COLO668 (cell line): ENCODE measurements around the gene DONSON.
A peak's percentile ranks its signal among the peaks of the same experiment; 100 is the strongest.

Source experiments
- DNase-seq: peaks from one replicate; lab custom pipeline; 2025; ENCODE audit not compliant: unreplicated experiment; lab: John Stamatoyannopoulos, UW

The DONSON gene

GRCh38 chr21:33542640-33543504, 45.6 kb downstream of the DONSON start, which contains the start of gene SON:
Gene SON (plus strand): TSS chr21:33543038. CDS start chr21:33543093, 55 bp downstream.
- peak; percentile 99 for DNase-seq

DNA sequence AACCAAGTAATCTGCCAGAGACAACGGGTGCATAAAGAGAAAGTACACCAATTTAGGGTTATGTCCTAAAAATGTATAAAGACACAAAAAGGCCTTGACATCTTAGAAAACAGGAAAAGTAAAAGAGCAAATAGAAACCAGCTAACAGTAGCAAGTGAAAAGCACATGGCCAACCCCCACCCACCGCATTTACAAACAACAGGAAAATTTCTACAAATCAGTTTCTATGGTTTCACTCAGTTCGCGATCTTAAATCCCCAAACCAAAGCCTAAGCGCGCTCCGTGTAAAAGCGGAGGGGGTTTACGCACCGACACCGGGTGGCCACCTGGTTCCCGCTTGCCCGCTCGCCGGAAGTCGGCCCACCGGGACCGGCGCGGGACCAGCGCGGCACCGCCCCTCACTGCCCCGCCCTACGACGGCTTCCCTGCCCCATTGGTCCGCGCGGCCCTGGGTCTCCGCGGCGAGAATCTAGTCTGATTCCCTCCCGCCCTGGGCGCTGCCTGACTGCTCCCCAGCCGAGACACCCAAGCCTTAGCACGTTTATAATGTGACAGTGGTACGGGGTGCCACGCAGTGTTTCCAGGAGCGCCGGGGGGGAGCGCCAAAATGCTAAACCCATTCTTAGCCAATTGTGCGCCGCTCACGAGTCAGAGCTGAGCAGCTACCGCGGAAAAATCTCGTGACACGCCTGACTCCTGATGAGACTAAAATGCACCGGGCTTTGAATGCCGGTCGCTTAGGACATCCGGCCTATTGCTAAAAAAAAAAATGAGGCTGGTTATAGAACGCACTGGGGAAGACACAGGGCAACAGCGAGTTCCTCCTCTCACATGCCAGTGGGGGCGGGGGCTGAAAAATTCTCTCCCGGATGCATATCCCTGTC, 46.5 kb downstream of the DONSON start, which contains the start of gene GART:
GART (minus strand) TSS at position 362 of the 884 bp plus-strand sequence. CDS start 2,802 bp downstream, outside the sequence.
- DNase-seq, result peak; percentile 95

- peak; percentile 25 for DNase-seq
These were observed 47.3 kb downstream of the DONSON start for GRCh38 chr21:33541105-33541711.

GRCh38 chr21:33540711-33541104, 47.8 kb downstream of the DONSON start:
- no peak for DNase-seq

DNA sequence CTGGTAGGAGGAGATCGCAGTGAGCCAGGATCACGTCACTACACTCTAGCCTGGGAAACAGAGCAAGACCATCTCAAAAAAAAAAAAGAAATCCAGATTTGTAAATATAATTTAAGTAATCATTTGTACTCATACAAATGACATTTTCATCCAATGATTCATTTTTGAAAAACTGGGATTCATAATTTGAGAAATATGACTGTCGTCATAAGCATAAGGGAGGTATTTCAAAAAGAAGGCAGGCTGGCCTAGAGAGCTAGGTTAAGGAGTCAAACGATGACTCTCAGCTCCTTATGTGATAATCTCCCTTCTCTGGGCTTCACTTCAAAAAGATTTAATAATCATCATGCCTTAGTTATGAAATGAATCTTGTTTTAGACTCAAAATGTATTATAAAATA, 48.9 kb downstream of the DONSON start:
- DNase-seq, result no peak

DNA sequence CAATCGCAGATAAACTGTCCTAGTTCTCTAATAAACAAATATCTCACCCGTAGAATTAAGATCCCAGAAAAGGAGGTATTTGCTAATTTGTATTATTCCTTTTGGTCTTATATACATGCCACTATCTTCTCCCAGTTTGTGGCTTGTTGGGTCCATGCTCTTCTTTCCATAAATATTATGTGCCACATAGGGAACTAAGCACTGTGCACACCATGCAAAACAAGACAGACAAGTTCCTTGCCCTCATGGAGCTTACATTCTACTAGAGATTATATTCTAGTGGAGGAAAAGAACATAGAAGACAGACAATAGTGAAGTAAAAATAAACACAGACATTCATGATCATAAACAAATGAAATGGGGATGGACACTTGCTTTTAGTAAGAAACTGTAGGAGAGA, 51.3 kb downstream of the DONSON start:
- no peak for DNase-seq

DNA sequence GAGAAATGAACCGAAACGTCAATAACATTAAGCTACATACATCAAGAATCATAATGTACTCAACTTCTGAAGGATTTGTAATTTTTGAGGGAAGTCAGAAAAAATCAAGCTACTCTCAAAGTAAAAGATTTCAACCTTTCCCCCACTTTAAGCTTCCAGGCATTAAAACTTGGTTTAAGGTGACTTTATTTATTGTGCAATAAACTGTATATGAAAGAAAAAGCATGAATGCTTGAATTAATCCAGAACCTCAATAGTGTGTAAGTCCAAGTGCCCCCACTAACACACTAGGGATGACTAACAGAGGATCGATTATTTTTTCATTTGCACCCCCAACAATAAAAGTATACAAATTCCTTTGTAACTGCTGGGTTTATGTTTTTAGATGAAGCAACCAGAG, 57.5 kb downstream of the DONSON start:
- DNase-seq, result no peak
